DMS 273 (cell line): Measurements from ENCODE around the gene TMEM125.
A peak's percentile ranks its signal among the peaks of the same experiment; 100 is the strongest.

Source experiments
- DNase-seq: peaks from one replicate; lab custom pipeline; 2025; ENCODE audit not compliant: unreplicated experiment; lab: John Stamatoyannopoulos, UW

TMEM125 gene

DNA sequence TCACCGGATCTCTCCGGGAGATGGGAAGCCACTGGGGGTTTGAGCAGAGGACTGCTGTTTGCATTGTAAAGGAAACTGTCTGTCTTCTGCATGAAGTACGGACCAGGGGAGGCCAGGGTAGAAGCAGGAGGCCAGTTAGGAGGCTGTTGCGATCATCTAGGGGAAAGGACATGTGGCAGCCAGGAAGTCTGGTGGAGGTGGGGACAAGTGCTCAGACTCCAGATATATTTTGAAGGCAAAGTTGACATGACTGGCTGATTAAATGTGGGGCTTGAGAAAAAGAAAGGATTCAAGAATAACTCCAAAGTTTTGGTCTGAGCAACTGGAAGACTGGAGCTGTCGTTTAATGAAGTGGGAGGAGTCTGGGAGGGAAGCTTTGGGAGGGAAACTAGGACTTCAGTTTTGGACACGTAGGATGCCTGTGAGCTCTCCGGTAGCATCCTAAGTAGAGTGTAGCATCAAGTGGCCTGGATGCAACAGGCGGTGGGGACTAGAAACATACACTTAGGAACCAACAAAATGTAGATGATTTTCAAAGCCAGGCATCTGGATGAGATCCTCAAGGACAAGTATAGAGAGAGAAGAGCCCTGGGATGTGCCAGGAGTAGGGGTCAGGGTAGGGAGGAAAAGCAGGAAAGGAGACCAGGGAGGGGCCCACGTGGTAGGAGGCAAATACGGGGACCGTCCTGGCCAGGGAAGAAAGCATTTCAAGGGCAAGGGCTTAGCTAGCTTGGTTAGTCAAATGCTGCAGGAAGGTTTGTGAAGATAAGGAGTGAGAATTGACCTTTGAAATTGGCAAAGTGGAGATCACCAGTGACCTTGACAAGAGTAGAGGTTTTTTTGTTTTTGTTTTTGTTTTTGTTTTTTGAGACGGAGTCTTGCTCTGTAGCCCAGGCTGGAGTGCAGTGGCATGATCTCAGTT, 19.3 kb downstream of the TMEM125 start:
- no peak for DNase-seq

DNA sequence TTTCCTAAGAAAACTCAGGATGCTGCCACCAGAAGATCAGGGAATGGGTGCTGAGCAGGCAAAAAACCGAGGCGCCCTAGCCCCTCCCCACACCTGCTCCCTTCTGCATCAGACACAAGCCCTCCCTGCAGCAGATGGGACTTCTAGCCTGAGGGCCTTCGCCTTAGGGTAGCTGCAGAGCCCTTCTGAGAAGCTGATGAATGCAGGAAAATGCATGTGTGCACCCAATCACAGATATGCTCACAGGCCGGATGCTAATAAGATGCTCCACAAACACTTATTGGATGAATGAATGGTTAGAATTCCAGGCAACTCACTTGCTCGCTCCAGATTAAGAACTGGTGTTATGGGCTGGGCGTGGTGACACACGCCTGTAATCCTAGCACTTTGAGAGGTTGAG, 22.4 kb downstream of the TMEM125 start:
- peak; percentile 17 for DNase-seq

DNA sequence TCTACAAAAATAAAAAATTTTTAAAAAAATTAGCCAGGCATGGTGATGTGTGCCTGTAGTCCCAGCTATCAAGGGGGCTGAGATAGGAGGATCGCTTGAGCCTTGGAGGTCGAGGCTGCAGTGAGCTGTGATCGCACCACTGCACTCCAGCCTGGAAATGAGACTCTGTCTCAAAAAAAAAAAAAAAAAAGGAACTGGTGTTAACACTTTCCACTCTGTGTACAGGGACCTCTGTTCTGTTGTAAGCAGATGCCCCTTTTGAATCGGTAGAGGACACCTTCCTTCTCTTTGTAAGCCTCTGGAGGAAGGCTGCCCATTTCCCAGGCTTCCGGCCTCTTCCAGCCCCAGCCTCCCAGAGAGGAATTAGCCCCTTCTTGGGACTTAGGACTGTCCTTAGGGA, 22.9 kb downstream of the TMEM125 start:
- no peak for DNase-seq

DNA sequence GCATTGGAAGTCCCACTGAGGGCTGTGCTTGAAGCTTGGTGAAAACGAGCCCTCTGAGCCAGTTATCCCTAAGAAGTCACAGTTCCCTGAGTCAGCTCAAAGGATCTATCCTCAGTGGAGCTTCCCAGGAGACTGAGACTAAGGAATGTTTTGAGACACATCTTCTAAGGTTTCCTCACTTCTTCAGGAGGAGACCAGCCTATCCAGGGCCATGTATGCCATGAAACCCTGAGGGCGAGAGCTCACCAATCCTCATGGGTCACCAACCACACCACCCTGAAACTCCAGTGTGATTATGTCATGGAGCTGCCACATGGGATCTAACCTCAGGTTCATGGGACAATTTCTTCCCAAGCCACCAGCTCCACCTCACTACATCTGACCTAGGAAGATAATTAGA, 23.4 kb downstream of the TMEM125 start:
- DNase-seq = no peak

DNA sequence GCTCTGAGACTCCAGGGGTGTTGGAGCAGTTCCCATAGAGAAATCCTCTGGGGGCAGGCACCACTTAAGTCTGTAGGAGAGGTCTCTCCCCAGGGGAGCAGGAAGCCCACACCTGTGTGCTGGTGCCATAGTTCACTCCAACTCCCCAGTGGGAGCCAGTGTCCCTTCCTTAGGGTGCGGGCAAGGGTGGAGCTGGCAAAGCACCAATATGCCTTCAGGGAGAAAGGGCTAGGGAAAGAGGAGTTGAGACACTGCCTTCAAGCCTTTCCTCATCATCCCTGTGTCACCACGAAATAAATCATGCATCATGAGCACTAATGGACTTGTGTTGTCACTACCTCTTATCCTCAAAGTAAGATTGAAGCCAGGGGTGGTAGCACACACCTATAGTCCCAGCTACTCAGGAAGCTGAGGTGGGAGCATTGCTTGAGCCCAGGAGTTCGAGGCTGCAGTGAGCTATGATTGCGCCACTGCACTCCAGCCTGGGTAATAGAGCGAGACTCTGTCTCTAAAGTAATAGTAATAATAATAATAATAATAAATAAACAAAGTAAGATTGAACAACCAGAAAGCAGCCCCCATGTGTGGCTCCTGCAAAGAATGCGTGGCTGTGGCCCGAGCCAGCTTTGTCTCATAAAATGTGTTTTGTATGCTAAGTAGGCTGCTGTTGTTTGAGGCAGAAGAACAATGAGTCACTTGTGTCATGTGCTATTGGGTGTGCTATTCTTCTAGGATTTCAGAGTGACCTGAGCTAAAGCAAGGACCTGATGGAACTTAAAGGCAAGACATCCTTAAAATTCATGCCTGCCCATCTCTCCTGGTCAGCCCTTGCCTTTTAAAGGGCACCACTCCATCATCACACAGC, 24.3 kb downstream of the TMEM125 start:
- DNase-seq = no peak

DNA sequence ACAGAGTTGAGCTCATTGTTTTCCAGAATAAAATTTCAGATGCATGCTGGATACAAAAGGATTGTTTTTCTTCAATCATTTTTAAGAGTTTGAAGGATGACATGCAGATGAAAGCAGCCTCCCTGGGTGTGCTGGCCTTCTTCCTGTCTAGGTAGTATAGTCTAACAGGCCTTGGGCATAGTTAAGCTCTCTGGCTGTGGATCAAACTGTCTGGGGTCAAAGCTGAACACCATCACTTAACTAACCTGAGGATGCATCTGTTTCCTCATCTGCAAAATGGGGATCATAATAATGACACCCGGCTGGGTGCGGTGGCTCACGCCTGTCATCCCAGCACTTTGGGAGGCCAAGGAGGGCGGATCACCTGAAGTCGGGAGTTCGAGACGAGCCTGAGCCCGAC, 25.0 kb downstream of the TMEM125 start:
- no peak for DNase-seq

DNA sequence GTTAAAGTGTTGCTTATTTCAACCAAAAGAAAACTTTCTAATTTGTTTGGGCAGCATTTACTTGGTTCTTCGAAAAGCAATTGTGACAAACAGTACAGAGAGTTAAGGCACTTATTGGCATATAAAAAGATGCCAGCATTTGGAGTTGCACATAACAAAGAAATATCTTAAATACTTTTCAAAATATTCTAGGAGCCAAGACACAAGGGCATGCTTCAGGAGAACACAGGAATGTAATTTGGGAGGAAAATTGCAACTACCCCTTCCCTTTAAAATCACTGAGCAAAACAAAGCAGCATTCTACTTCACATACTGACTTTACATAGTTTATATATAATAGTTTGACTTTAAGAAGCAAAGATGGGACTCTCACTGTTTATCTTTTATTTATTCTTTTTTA, 26.4 kb downstream of the TMEM125 start:
- no peak for DNase-seq

DNA sequence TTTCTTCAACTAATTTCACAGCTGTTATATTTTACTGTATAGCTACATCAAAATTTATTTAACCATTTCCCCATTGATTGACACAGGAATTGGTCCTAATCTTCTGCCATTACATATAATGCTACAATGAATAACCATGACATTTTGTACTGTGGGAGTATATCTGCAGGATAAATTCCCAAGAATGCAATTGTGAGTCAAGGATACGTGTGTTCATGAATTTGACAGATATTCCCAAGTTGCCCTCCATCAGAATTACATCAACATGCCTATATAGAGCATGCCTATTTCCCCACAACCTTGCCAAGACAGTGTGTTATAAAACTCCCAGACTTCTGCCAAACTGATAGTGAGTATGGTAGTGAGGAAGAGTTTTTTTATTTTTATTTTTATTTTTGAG, 28.3 kb downstream of the TMEM125 start:
- no peak for DNase-seq

DNA sequence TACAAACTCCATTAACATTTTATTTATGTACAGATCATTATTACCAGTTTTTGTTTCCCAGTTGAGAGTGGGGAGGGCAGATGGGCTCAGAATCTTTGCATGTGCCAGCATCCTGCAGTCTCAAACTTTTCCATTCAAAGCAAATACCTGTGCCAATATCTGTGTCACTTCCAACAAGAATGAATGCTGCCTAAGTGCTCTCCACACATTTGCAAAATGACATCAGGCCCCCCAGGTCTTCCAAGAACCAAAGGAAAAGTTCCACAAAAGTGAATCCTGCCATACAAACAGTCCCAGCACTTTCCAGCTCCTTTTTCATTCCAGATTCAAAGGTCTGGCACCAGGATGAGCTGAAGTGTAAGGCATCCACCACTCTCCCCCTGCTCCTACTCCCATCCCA, 29.3 kb downstream of the TMEM125 start:
- DNase-seq = no peak

DNA sequence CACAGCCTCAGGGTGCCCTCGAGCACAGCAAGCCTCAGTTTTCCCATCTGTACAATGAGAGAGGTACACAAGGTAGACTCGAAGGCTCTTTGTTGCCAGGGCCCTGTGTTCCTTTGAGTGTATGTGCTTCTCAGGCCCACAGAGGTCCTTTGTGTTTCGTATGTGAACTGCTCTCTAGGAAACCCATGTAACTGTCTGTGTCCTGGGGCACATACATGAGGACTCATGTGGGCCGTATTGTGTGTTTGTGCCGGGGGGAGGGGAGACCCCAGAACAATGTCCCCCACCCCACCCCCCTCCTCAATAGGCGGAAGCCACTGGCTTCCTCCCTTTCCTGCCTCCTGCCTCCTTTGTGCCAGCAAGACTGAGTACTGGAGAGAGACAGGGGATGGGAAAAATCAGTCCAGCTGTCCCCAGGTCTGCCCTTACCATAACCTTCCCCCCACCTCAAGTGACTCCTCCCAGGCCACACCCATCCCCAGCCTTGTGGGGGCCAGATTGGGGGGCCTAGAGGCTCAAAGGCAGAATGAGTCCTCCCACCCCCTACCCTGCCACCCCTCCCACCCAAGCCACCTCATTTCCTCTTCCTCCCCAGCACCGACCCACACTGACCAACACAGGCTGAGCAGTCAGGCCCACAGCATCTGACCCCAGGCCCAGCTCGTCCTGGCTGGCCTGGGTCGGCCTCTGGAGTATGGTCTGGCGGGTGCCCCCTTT, 30.8 kb downstream of the TMEM125 start, which contains the start of gene TIE1:
Gene TIE1, plus strand, starts transcription at position 605 of the 717 bp plus-strand sequence. Its CDS starts 90 bp downstream, at position 695.
- no peak for DNase-seq

DNA sequence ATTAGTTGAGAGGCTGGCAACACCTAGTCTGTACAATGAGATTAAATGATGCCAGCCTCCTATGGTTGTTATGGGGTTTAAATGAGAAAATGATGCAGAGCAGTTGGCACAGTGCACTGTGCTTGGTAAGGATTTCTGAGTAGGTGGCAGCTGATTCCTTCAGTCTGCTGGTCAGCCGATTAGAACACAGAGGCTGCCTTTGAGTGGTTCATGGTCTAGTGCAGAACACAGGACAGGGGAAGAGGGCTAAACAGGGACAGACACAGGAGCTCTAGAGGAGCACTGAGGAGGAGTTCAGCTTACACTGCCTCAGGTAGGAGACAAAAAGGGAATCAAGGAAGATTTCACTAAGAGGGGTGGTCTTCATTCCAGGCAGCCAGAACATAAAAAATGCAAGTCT, 32.4 kb downstream of the TMEM125 start:
- DNase-seq = no peak

DNA sequence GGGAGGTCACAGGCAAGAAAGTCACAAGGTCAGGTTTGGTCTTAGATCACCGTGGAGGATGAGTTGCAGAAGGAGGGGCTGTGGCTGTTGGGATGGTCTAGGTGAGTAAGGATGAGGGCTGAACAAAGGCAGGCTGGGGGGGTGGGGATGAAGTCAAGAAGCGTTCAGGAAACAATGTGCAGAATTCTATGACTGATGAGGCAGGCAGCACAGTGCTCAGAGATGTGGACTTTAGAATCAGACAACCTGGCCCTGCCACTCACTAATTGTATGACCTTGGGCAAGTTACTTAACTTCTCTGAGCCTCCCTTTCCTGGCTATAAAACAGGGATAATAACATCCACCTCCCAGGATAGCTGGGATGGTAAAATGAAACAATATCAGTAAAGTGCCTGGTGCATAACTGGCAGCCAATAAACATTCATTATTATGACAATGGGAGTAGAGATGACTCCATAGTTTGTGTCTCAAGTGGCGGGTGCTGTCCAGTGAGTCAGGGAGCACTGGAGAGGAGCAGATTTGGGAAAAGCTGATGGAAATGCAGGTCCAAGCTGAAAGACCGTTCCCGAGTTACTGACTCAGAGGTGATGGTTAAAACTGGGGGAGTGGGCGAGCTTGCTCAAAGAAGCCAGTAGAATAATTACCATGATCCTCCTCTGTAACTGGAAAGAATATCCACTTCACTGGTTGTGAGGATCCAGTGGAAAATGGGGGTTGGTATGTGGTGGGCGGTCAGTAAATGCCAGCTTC, 33.1 kb downstream of the TMEM125 start:
- DNase-seq = no peak

DNA sequence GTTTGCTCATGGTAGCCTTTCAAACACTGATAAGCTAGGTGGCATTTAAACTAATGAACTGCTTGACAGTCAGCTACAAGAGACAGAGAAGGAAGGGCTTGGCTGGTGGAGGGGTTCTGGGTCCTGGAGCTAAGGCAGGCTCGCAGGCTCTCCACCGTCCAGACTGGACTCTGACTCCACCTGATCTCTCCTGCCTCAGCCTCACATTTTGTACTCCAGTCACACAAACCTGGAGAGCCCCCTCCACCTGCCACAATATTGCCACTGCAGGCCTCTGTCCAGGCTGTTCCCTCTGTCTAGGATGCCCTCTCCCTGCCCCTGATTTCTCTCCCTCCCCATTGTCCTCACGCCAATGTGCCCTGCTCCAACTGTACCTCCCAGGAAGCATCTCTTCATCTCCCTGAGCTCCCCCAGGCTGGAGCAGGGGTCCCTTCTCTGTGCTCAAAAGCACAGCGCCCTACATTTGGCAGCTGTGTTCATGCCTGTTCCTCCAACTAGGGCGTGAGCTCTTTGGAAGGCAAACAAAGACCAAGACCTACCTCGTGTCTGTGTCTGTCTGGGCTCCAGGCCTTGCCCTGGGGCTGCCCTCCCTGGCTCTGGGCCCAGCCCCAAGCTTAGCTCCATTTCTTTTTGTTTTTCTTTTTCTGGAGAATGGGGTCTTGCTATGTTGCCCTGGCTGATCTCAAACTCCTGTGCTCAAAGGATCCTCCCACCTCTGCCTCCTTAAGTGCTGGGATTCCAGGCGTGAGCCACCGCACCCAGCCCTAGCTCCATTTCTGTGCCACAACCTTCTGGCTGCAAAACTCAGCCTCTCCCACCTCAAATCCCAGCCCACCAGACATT, 33.9 kb downstream of the TMEM125 start:
- DNase-seq = no peak

DNA sequence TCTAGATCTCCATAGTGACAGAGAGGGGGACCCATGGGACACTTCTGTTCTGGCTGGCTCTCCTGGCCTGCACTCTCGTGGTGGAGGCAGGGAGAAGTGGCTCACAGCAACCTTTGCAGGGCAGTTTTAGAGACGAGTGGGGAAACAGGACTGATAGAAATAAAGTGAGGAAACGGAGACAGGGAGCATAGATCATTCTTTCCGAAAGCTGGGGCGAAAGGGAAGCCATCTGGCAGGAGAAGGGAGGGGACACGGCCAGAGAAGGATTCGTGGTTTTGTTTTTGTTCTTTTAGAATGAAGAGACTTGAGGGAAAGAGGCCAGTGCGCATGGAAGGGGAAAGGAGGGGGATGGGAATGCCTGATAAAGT, 34.5 kb downstream of the TMEM125 start:
- no peak for DNase-seq

DNA sequence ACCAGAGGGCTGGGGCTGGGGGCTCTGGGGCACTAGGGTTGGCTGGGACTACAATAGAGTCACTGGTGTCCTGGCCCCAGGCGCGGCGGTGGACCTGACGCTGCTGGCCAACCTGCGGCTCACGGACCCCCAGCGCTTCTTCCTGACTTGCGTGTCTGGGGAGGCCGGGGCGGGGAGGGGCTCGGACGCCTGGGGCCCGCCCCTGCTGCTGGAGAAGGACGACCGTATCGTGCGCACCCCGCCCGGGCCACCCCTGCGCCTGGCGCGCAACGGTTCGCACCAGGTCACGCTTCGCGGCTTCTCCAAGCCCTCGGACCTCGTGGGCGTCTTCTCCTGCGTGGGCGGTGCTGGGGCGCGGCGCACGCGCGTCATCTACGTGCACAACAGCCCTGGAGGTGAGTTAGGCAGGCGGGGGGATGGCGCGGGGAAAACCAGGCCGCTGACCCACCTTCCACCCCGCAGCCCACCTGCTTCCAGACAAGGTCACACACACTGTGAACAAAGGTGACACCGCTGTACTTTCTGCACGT, 35.1 kb downstream of the TMEM125 start:
- DNase-seq = no peak

DNA sequence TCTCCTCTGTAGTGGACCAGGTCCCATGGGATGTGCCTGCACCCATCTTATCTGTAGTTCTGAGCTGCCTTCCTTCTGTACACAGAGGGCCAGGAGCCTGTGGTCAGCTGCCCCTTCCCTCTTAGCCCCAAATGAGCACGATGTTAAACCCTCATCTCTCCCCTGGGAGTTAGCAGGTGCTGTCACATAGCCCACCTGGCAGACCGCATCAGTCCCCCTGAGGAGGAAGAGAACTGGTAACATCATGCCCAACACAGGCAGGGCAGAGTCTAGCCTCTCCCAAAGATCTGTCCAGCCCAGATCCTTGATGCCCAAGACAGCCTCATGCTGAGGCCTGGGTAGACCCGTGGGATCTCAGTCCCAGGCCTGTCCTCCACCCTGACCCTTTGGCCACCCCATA, 35.7 kb downstream of the TMEM125 start:
- DNase-seq = no peak

DNA sequence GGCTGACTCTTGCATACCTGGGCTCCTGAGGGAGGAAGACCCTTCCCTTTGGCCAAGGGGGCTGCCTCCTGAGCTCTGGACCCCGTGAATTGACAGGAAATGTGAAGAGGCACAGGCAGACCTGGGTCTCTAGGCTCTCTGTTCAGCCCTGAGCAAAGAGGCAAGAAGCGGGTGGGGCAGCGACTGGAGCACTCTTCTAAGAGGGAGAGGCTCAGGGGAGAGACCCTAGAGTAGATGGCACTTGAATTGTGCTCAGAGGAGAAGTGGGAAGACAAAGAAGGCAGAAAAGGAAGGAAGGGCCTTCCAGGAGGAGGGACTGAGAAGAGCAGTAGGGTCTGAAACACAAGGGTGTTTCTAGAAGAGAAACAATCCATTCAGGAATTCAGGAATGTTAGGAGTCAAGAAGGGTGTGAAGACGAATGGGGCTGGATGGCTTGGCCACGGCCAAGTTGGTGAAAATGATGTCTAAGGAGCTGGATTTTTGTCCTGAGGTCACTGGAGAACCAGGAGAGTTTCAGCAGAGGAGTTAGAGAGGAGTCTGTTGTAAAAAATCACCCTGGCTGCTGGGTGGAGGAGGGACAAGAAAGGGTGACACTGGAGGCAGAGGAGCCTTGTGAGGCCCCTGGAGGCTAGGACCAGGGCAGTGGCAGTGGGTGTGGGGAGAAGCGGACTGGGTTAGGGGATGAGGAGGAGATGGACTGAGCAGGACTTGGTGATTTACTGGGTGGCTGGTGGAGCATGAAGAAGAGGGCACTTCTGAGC, 36.3 kb downstream of the TMEM125 start:
- no peak for DNase-seq

DNA sequence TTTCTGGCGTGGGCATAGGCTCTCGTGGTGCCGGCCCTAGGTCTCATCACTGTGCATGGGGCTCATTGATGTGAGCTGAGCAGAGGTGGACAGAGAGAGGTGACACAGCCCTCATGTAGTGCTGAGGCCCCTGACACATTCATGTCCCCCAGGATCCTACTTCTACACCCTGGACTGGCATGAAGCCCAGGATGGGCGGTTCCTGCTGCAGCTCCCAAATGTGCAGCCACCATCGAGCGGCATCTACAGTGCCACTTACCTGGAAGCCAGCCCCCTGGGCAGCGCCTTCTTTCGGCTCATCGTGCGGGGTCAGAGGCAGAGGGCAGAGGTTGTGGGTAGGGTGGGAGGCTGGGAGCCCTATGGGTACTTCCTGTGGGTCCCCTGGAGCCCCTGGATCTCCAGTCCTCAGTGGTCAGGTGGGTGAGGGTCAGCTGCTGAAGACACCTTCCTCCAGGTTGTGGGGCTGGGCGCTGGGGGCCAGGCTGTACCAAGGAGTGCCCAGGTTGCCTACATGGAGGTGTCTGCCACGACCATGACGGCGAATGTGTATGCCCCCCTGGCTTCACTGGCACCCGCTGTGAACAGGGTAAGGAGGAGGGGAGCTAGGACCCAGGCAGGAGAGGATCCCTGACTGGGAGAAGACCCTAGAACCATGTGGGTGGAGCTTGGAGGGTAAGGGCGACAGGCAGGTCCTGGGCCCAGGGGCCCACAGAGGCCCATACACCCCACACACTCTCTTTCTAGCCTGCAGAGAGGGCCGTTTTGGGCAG, 37.1 kb downstream of the TMEM125 start:
- DNase-seq = no peak
